ENCODE data around the gene SORCS2.

DNA sequence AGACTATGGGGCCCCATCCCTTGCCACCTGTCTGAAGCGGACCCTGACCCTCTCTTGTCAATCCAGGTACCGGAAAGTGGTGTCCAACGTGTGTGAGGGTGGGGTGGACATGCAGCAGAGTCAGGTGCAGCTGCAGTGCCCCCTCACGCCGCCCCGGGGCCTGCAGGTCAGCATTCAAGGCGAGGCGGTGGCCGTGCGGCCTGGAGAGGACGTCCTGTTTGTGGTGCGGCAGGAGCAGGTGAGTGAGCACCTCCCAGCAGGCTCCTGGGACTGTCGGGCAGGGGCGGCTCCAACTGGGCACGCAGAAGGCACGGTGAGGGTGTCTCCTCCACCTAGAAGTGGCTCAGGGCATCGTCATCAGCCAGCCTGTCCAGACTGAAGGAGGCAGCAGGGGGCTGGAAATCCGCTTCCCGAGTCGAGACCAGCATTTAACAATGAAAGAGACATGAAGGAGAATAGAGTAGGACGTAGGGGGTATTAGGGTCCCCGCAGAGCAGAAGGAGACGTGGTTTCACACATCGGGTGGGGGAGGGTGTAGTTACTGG lies 525.7 kb downstream of the SORCS2 start:
- TF ChIP-seq, protein P1, sequence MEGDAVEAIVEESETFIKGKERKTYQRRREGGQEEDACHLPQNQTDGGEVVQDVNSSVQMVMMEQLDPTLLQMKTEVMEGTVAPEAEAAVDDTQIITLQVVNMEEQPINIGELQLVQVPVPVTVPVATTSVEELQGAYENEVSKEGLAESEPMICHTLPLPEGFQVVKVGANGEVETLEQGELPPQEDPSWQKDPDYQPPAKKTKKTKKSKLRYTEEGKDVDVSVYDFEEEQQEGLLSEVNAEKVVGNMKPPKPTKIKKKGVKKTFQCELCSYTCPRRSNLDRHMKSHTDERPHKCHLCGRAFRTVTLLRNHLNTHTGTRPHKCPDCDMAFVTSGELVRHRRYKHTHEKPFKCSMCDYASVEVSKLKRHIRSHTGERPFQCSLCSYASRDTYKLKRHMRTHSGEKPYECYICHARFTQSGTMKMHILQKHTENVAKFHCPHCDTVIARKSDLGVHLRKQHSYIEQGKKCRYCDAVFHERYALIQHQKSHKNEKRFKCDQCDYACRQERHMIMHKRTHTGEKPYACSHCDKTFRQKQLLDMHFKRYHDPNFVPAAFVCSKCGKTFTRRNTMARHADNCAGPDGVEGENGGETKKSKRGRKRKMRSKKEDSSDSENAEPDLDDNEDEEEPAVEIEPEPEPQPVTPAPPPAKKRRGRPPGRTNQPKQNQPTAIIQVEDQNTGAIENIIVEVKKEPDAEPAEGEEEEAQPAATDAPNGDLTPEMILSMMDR (IDR thresholded peaks at IDR 0.05): no peak
- TF ChIP-seq POLR2A (IDR thresholded peaks at IDR 0.05): no peak

Measured in Peyer's patch (tissue), 4 donors.